ENCODE data around the gene RASSF1.

- TF ChIP-seq POLR2AphosphoS5 (IDR thresholded peaks at IDR 0.05; ENCODE audit: low read depth, low read length) (peak; percentile 89), CTCF (IDR thresholded peaks at IDR 0.05; ENCODE audit: control extremely low read depth in 1 of 3, insufficient read depth in 1 of 3, low read depth in 1 of 3, low read length in 3 of 3) (peak in 2 of 3 experiments; percentile 69 to 71; a peak in 3 of 4 replicates), GTF2F1 (IDR thresholded peaks at IDR 0.05; ENCODE audit: borderline replicate concordance, low read depth, low read length) (no peak), POLR2A (IDR thresholded peaks at IDR 0.05; ENCODE audit: control extremely low read depth in 1 of 2, low read depth in 2 of 2, low read length in 2 of 2) (peak in 1 of 2 experiments; percentile 97; a peak in 2 of 3 replicates), SIX5 (IDR thresholded peaks at IDR 0.05; ENCODE audit: low read depth, low read length) (no peak), HDAC6 (IDR thresholded peaks at IDR 0.05; ENCODE audit: low read depth, low read length) (no peak), BRCA1 (IDR thresholded peaks at IDR 0.05; ENCODE audit: low read depth, low read length) (no peak)
These were observed 19.1 kb downstream of the RASSF1 start for GRCh38 chr3:50321336-50322114.

All from H1 (cell line).